ENCODE measurements around the gene IQSEC2.

Gene IQSEC2

DNA sequence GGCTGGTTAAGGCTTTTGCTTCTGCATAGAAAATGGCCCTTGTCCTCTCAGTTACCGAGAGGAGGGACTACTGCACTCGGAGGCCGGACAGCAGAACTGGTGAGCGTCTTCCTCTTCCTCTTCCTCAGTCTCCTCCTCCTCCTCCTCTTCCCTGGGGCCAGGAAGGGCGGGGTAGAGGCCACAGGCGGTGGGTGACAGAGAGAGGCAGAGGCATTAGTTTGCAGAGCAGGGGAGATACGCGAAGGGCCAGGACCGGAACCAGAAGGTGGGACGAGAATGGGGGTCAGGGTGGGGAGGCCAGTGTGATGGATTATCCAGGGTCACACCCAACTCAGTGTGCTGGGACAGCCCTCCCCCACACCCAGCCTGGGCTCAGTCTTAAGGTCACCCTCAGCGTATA lies 14.5 kb downstream of the IQSEC2 start:
- no peak for DNase-seq

DNA sequence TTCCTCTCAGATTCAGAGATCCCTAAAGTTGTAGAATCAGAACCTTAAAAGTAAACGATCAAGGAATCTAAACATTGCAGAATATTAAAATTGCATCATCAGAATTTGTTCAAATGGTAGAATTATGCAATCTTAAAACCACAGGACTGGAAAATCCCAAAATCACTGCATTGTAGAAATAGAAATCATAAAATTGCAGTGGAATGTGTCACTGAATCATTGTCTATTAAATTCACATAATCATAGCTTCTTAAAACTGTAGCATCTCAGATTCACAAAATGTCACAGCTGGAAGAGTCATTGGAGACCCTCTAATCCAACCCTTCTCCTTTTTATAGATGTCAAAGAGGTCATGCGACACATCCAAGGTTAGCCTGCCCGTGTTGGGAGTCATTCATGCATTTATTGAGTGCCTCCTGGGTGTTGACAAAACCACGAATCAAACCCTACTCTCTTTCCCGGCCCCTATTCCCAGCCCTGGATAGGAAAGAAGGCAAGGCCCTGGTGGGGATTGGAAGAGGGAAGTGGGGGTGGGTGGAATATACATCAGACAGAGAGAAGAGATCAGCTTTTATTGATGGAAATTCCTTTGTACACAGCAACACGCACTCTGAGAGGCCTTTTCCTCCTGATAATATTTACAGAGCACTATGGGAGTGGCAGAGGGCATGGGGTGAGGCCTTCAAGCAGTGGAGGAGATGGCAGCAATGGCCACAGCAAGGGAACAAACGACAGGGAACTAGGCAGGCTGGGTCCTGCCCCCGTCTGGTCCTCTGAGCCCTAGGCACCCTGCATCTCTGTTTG lies 15.4 kb downstream of the IQSEC2 start:
- no peak for DNase-seq

DNA sequence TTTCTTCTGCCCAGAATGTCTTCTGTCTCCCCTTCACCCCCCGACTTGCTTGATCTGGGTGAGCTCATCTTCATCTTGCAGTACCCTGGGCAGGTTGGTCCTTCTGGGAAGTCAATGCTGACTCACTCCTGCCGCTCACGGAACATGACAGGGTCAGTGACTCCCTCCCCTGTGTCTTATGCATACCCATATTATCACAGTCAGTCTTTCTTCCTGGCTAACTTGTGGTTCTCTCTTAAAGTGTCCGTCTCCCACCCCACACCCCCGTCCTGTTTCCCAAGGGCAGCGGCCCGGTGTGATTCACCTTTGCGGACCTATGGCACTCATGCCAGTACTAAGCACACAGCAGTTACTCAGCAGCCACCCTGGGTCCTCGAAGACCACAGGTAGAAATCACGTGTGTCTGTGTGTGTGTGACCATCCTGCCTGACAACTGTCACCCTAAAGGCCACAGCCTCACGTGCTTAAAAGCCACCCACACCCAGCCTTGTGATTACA lies 17.7 kb downstream of the IQSEC2 start:
- no peak for DNase-seq

DNA sequence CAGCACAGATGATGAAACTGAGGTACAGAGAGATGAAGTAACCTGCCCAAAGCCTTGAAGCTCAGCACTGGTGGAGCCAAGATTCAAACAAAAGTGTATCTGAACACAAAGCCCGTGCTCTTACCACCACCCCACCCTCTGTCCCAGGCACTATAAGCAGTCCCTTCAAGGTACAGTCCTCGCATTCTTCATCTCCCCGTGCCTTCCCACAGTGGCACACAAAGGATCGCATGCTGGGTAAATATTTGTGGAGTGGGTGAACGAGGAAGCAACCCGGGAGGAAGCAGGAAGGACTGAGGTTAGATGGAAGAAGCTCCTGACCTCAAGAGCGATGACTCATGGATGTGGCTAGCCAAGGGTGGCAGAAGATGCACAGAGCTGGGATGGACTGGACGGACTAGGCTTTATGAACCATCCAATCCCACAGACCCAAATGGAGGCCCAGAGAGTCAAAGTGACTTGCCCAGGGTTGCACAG lies 18.4 kb downstream of the IQSEC2 start:
- no peak for DNase-seq

DNA sequence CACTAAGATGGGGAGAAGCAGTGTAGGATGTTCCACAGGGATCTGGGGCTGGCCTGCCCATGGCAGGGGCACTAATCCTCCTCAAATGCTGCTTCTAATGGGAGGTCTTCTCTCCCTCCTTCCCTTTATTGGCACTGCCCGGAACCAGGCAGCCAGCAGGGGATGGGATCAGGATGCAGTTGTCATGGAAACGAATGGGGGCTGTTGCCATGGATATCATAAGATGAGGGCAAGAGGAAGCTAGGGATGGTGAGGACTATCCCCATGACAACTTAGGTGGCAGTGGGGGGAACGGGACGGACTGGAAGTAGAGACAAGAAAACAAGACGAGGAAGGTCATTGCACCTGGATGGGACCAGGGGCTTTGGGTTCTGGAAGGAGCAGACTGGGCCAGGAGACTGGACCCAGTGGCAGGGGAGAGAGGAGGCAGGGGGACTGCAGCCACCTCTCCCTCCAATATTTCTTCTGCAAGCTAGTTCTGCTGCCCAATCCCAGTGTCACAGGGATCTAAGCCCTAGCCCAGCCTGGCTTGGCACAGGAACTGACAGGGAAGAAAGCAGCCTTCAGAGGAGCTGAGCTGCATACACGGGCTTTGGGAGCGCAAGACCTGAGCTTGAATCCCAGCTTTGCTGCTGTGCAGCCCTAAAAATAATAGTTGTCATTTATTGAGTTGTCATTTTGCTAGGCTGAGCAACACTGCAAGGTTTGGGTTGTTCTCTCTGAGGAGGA lies 19.0 kb downstream of the IQSEC2 start:
- peak in 1 of 2 experiments; percentile 9 for DNase-seq

DNA sequence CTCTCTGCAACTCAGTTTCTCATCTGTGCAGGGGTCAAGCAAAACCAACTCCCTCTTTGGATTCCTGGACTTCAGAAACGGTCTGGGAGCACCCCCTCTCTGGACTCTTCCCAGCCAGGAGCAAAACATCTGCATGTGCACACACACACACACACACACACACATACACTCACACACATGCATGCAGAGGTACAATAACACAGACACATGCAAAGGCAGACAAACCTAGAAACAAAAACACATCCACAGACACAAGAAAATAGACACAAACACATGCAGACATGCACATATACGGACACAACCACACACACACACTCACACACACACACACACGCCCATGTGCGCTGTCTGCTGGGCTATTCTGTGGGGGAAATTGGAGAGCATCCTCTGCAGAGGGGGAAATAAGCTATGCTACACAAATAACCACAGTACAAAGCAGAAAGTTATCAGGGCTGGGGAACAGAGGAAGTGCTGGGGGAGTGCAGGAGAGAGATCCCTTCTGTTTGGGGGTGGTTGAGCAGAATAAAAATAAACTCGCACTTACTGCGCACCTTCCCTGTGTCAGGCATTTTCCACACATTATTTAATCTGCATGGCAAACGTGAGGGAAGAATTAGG lies 19.9 kb downstream of the IQSEC2 start:
- no peak for DNase-seq

DNA sequence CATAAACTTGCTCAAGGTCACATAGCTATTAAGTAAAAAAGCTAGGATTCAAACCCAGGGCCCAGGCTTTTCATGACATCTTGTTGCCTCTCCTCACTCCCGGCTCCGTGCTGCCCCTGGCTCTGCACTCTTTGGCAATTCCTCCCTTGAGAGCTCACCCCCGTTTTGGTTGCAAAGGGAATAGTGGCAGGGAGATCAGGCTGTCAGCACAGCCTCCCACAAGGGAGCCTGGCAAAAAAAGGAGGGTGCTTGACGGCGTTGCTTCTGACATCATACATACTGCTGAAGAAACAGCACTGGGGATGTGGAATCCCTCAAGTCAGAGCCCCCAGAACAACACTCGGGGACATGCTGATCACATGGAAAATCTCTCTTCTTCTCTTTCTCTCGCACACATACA lies 20.5 kb downstream of the IQSEC2 start:
- DNase-seq, result no peak

DNA sequence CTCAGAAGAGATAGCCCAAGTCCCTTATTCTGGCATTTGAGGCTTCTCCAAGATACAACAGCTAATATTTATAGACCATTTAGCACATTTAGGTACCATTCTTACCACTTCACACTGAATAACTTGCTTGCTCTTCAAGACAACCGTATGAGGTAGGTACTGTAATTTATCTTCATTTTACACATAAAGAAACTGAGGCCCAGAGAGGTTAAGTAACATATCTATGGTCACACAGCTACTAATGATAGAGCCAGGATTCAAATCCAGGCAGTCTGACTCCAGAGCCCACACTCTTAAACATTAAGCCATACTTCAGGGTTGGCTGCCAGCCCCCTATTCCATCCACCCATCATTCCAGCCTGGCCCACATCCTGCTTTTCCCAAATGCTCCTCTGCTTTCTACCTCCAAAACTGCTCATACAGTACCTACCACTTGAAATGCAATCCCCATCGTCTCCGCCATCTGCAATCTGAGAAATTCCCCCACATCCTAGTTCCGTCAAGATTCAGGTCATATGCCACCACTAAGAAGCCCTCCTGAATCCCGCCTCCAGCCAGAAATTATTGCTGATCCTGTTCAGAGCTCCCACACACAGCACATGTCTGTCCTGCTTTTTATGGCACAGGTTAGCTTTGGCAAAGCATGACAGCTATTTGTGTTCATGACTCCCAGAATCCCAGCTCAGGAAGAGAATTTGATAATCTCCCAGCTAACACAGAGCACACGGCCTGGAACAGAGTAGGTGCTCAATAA lies 23.5 kb downstream of the IQSEC2 start:
- no peak for DNase-seq

DNA sequence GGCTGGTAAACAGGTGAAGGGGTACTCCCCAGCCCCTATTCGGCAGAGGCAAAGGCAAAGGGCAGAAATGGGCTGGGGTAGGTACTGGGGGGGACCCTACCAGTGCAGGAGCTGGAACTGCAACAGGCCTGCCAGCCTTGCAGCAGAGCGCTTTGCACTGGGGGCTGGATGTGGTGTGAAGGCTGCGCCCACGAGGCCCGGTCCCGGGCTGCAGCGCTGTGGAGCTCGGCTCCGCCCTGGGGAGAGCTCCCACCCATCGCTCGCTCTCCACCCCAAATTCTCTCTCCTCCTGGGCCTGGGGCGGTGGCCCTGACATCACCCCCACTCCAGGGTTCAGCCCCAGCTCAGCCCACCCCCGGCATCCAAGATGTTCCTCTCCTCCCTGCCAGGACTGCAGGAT lies 24.2 kb downstream of the IQSEC2 start:
- DNase-seq, result no peak

DNA sequence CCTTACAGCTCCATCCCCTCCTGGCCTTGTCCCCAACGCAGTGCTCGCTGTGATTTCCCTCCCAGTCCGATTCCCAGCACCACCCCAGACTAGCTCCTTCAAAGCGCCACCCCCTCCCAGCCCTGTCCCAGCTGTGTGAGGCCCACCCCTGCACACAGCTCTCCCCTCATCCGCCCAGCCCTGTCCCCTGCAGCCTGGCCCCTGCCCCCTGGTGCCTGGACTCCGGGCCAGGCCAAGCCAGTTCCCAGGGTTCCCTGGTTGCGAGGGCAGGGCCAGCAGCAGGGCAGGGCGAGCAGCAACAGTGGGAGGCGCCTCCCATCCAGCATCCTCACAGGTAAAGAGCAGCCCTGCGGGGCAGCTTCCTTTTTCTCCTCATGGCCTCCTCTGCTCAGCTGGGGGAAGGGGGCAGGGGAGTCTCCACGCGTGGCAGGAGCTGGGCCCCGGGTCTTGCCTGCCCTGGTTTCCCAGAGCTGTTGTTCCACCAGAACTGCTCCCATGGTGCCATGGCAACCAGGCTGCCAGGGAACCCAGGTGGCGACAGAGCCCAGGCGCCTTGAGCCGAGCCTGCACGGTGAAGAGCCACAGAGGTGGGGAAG lies 24.8 kb downstream of the IQSEC2 start:
- DNase-seq, result no peak

DNA sequence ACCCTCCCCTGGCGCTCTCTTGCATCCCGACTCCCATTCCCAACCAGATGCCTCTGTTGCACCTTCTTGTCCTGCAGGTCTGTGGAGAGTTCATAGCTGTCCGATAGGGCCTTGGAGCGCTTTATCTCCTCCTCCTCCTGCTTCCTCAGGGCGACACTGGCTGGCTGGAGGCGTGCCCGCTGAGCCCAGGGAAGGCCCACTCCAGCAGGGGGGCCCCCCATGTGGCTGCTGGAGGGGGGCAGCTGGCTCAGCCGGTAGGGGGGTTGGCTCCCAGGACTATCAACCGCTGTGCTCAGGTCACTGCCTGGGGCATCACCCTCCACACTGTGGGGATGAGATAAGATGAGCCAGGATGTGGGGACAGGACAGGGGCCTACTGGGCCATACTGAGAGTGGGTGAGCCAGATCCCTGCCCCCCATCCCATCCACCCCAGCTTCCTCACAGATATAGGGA lies 25.6 kb downstream of the IQSEC2 start:
- no peak for DNase-seq

DNA sequence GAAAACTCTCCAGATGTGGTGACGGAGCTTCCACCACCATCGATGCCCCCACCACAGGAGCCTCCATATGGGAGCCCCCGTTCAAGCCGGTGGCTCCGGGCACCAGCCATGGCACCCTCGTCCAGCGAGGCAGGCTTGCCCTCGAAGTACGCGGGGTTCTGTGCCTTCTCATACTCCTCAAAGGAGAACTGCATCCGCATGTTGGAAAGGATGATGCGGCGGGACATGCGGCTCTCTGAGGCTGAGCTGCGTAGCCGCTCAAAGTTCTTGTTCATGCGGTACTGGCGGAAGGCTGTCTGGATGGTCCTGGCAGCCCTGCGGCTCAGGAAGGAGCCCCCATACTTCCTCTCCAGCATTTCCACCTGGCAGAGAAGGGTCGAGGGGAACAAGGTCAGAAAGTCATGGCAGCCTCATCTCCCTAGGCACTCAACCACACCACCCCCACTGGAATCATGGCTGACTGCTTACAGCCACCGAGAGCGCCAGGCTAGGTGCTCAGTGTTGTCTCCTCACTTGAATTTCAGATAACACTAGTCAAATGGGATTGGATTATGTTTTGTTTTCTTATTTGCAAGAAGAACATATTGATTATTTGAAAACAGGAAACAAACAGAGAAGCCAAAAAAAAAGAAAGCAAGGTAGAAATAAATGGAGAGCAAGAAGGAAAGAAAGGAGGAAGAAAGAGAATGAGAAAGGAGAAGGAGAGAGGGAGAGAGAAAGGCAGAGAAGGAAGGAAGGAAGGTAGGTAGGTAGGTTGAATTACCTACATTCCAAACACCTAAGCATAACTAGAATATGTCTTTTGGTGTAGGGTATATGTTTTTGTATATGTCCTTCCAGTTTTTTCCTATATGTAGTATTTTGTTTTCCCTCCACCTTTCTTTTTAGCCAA lies 26.6 kb downstream of the IQSEC2 start:
- DNase-seq, result no peak

DNA sequence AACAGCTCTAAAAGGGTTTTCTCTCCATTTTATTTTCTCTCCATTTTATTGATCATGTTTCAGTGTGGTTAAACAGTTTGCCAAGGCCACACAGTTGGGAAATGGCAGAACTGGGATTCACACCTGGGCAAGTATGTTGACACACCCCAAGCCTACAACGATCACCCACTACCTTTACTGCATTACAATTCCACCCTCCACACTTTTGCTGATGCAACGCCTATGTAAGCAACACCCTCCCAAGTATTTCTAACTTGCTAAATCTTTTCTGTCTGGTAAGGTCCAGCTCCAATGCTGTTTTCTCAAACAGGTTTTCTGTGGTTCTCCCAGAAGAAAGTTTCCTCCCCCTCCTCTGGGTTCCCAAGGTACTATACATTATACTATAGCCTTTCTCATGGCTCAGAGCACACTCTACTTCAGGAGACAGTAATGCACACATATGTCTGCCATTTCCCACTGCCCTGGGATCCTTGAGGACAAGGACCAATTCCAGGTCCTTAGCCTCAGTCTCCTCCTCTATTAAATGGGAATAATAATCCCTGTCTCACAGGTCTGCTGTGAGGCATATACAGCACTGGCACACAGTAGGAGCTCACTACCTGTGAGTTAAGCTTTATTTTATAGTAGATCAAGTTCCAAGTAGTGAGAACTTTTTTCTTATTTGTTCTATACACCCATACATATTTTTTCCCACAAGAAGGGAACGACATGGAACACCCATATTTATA lies 27.9 kb downstream of the IQSEC2 start:
- no peak for DNase-seq

DNA sequence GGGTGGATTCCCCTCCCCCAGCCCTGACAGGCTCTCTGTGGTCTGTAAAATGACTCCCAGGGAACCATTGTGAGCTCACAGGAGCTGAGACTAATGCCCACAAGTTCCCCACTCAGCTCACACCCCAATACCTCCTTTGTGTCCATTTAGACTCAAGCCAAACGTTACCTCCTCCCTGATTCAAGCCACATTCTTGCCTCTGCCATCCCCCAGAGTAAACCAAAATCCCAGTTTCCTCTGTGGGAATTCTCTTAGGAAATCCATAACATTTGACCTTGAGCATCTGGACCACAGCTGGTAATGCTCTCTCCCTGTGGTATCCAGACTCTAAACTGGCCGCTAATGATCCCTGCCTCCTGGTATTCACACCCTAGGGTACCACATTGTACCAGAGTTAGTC lies 30.1 kb downstream of the IQSEC2 start:
- no peak for DNase-seq

DNA sequence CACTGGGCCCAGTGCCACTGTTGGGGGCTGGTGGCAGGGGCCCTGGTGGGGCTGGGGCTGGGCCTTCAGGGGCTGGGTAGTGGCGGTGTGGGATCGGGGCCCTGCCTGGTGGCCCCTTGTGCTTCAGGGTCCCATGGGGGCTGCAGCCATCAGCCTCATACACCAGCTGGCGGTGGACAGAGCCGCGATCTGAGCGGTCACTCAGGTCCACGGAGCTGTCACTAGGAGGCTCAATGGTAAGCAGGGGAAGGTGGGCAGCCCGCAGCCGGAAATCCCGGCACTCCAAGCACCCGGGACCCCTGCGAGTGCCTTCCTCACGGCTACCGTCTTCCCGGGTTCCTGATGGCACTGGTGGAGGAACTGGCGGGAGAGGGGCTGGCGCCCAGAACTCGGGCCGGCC lies 30.8 kb downstream of the IQSEC2 start:
- no peak for DNase-seq

DNA sequence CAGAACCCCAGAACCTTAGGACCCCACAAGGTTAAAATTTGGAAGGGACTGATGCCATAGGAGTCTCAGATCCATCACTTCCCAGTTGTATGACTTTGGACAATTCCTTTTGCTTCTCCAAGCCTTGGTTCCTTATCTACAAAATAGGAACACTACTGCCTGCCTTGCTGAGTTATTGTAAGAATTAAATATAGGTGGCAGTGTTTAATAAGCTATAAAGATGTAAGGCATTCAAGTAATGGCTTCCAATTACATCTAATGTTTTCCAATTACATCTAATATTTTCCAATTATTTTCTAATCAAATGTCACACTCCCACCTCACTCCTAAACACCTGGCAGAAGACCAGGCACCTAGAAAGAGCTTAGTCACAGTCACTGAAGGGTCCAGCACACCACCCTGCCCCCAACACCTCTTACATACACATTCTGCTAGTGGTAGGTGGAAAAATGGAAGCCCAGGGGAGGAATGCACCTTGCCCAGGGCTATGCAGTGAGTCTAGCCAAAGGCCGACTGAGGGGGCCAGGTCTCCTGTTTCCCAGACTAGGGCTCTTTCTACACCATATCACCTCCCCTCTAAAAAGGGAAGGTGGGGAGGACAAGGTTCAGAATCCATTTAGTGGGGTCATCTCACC lies 31.9 kb downstream of the IQSEC2 start:
- no peak for DNase-seq

DNA sequence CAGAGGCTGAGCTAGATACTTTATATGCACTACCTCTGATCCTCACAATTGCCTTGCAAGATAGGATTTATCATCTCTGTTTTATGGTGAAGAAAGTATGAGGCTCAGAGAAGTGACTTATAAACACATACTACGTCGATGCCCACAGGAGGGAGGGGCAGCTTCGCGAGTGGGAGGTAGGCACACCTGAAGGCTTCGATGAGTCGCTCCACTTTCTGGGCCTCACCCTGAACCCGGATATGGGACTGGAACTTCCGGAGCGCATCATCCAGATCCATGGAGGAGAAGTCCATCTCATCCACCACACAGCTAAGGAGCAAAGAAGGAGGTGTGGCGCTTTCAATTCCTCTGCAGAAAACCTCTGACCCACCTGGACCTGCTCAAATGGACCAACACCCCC lies 33.5 kb downstream of the IQSEC2 start:
- no peak for DNase-seq

DNA sequence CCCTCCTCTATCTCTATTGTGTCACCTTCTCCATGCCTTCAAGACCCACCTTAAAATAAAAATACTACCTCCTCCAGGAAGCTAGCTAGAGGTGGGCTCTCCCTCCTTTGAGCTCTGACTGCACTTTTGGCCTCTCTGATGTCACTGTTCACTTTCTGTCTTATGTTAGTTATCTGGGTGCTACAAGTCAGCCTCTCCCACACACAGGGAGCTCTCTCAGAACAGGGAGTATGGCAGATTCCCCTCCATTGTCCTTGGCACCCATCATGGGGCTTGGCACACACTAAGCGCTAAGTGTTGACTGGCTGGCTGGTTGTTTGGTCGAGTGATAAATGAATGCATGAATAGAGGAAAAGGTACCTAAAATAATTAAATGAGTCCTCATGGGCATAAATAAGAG lies 35.2 kb downstream of the IQSEC2 start:
- no peak for DNase-seq

DNA sequence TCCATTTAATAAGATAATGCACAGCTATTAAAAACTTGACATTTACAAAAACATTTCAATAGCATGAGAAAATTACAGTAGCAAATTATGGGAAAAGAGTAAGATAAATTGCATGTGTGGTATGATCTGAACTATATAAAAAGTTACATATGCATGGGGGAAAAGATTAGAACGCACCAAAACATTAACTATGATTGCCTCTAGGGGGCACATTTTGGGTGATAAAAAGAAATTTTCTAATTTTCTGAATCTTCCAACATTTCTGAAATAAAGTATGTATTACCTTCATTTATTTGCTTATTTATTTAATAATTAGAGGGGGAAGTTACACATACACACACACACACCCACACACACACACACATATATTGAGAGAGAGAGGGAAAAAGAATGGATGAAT lies 36.8 kb downstream of the IQSEC2 start:
- DNase-seq, result no peak

DNA sequence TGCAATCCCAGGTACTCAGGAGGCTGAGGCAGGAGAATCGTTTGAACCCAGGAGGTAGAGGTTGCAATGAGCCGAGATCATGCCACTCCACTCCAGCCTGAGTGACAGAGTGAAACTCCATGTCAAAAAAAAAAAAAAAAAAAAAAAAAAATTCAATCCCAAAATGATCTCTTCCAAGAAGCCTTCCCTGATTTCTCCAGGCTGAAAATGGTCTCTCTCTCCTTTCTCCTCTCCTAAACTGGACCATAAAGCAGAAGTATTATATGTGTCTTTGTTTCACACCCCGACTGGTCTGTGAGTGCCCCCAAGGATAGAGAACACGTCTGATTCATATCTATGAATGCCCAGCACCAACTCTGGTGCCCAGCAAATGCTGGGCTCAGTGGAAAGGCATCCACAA lies 39.1 kb downstream of the IQSEC2 start:
- DNase-seq, result no peak
